SHP77 treated with DMSO at 0.1 percent for 48 hours (cell line): ENCODE measurements around the gene GRID2IP.
A peak's percentile ranks its signal among the peaks of the same experiment; 100 is the strongest.

Experiments used
- DNase-seq: peaks from one replicate; lab custom pipeline; 2025; lab: John Stamatoyannopoulos, UW

GRID2IP gene

GRCh38 chr7:6447581-6448199 lies 103.6 kb downstream of the GRID2IP start, which contains the start of gene DAGLB:
Gene DAGLB, minus strand, starts transcription at chr7:6447954. Its CDS starts 112 bp downstream, at chr7:6447842.
- DNase-seq: peak; percentile 80
